Endodermal cell (in vitro differentiated cells): Measurements from ENCODE around the gene C14orf93. TPM values are rescaled to one million over a fixed set of nuclear protein-coding genes. Genes with fewer than 3 reads are reported as not detected.
"Not testable (repeated sequence)": the region's sequence is repeated elsewhere in the genome, so short reads cannot be mapped to it uniquely, and the experiment has no call there.

Experiments
- DNase-seq: peaks from one replicate; pipeline ENCODE4 v3.0.0-alpha.2; 2017
- H3K27ac ChIP-seq: 2 replicates; pipeline ENCODE4 v1.5.1; 2013; ENCODE audit warnings: mild to moderate bottlenecking, low read depth, low read length, moderate library complexity
- H3K27me3 ChIP-seq: 2 replicates; pipeline ENCODE4 v1.6.1; 2013; ENCODE audit warnings: mild to moderate bottlenecking, low read length, moderate library complexity; ENCODE audit not compliant: insufficient read depth, control insufficient read depth, poor library complexity, severe bottlenecking
- H3K36me3 ChIP-seq: 2 replicates; pipeline ENCODE4 v1.7.0; 2013; ENCODE audit warnings: mild to moderate bottlenecking, low read length, moderate library complexity; ENCODE audit not compliant: control insufficient read depth, insufficient read depth
- H3K4me1 ChIP-seq: one replicate; pipeline ENCODE4 v1.7.0; 2013; ENCODE audit warnings: low read length; ENCODE audit not compliant: control insufficient read depth, insufficient read depth
- H3K4me3 ChIP-seq: 2 replicates; pipeline ENCODE4 v1.5.1; 2013; ENCODE audit warnings: mild to moderate bottlenecking, low read length, moderate library complexity
- H3K9ac ChIP-seq: 2 replicates; pipeline ENCODE4 v1.6.1; 2013; ENCODE audit warnings: mild to moderate bottlenecking, low read length, moderate library complexity; ENCODE audit not compliant: poor library complexity, severe bottlenecking; ENCODE audit errors: extremely low read depth
- H3K9me3 ChIP-seq: 2 replicates; pipeline ENCODE4 v1.6.1; 2013; ENCODE audit warnings: mild to moderate bottlenecking, low read length, moderate library complexity; ENCODE audit not compliant: control insufficient read depth
- H3K27ac Mint-ChIP-seq: 2 replicates; pipeline ENCODE4 v1.8.0; 2020; ENCODE audit warnings: mixed read lengths
- H3K27me3 Mint-ChIP-seq: 2 replicates; pipeline ENCODE4 v1.8.0; 2021; ENCODE audit warnings: mild to moderate bottlenecking, mixed read lengths; ENCODE audit not compliant: insufficient read depth
- H3K36me3 Mint-ChIP-seq: 2 replicates; pipeline ENCODE4 v1.8.0; 2020; ENCODE audit warnings: low read depth, mixed read lengths
- H3K4me1 Mint-ChIP-seq: 2 replicates; pipeline ENCODE4 v1.8.0; 2020; ENCODE audit warnings: mixed read lengths
- H3K4me3 Mint-ChIP-seq: 2 replicates; pipeline ENCODE4 v1.8.0; 2020; ENCODE audit warnings: mild to moderate bottlenecking, moderate library complexity, mixed read lengths
- H3K9me3 Mint-ChIP-seq: 2 replicates; pipeline ENCODE4 v1.8.0; 2020; ENCODE audit warnings: mild to moderate bottlenecking, mixed read lengths
- WGBS, 2 experiments: methylation state at CpG; one replicate each; pipeline versions ENCODE4 v1.1.5 to v1.1.7; 2013; ENCODE audit warnings: missing lambda C conversion rate in 2 of 2, mixed read lengths in 1 of 2; ENCODE audit not compliant: insufficient coverage in 1 of 2, insufficient read length in 1 of 2; 5-methylcytosine and 5-hydroxymethylcytosine counted together
- total RNA-seq, 2 donors: library from RNA; stranded (reverse); fragmentation: NEBNext Ultra II Directional in 1 of 2; extraction: Animal tissue kit (Norgen Biotek cat#: 25700) in 1 of 2; gene quantifications; 2 replicates in 1 of 2; 3 replicates in 1 of 2; pipeline ENCODE4 v1.2.1, GENCODE V29; 2021
- TF ChIP-seq, protein P1 (sequence below): fragments of 200-600 bp; sonication (generic); conservative IDR thresholded peaks from 2 replicates; pipeline ENCODE4 v1.5.0; 2021; ENCODE audit warnings: antibody characterized with exemption, mild to moderate bottlenecking

C14orf93 gene
- total RNA-seq, 2 donors from 2014 or later, result 7.0 to 9.4 TPM

DNA sequence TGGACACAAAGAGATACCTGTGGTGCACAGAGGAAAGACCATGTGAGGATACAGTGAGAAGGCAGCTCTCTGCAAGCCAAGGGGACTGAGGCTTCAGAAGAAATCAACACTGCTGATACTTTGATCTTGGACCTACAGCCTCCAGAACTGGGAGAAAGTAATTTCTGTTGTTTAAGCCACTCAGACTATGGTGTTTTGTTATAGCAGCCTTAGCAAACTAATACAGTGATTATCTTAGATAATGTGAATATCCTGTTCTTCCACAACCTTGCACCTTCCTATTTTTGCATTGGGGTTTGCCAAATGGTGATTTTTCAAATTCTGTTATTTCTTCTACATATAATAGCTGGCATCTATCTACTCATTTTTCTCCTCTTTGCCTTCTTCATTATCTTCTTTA lies 8.2 kb upstream of the C14orf93 start:
- Histone ChIP-seq H3K27ac (no peak overlapping the region), H3K9ac (no peak overlapping the region), H3K4me1 (peaks cover 11% of the 10 kb centered on the region), H3K9me3 (no peaks in the 10 kb centered on the region), H3K27me3 (no peaks in the 10 kb centered on the region), H3K4me3 (no peak overlapping the region), H3K36me3 (no peaks in the 10 kb centered on the region)
- peaks cover 28% of the 10 kb centered on the region for H3K4me1 Mint-ChIP-seq
- no peak for DNase-seq
- no peaks in the 10 kb centered on the region for H3K36me3 Mint-ChIP-seq
- H3K27me3 Mint-ChIP-seq, result no peaks in the 10 kb centered on the region
- H3K4me3 Mint-ChIP-seq, result no peak overlapping the region
- TF ChIP-seq, protein P1, sequence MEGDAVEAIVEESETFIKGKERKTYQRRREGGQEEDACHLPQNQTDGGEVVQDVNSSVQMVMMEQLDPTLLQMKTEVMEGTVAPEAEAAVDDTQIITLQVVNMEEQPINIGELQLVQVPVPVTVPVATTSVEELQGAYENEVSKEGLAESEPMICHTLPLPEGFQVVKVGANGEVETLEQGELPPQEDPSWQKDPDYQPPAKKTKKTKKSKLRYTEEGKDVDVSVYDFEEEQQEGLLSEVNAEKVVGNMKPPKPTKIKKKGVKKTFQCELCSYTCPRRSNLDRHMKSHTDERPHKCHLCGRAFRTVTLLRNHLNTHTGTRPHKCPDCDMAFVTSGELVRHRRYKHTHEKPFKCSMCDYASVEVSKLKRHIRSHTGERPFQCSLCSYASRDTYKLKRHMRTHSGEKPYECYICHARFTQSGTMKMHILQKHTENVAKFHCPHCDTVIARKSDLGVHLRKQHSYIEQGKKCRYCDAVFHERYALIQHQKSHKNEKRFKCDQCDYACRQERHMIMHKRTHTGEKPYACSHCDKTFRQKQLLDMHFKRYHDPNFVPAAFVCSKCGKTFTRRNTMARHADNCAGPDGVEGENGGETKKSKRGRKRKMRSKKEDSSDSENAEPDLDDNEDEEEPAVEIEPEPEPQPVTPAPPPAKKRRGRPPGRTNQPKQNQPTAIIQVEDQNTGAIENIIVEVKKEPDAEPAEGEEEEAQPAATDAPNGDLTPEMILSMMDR, result no peak
- no peaks in the 10 kb centered on the region for H3K9me3 Mint-ChIP-seq
- H3K27ac Mint-ChIP-seq, result no peak overlapping the region

DNA sequence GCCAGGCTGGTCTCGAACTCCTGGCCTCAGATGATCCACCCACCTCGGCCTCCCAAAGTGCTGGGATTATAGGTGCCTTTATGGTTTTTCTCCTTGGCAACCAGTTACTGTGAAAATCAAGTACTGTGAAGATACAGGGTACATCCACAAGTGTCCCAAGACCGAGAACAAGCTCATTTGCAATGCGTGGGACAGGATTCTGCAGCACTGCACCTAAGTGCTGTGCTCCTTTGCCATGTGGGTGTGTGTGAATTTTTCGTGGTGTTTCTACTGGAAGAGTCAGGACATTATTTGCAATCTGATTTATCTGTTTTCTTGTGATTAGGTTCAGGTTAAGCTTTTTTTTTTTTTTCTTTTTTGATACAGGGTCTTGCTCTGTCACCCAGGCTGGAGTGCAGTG lies 7.1 kb upstream of the C14orf93 start:
- Histone ChIP-seq H3K9ac (no peak overlapping the region), H3K4me3 (no peak overlapping the region), H3K4me1 (peaks cover 7% of the 10 kb centered on the region), H3K9me3 (no peaks in the 10 kb centered on the region), H3K36me3 (no peaks in the 10 kb centered on the region), H3K27ac (no peak overlapping the region), H3K27me3 (no peaks in the 10 kb centered on the region)
- Mint-ChIP-seq H3K4me1 (peaks cover 21% of the 10 kb centered on the region), H3K36me3 (no peaks in the 10 kb centered on the region), H3K4me3 (no peak overlapping the region), H3K27me3 (no peaks in the 10 kb centered on the region), H3K9me3 (no peaks in the 10 kb centered on the region), H3K27ac (no peak overlapping the region)
- TF ChIP-seq, protein P1, result no peak
- WGBS, 2 experiments, result 88% methylated on average over 4 to 5 of the region's 5 CpGs
- no peak for DNase-seq

DNA sequence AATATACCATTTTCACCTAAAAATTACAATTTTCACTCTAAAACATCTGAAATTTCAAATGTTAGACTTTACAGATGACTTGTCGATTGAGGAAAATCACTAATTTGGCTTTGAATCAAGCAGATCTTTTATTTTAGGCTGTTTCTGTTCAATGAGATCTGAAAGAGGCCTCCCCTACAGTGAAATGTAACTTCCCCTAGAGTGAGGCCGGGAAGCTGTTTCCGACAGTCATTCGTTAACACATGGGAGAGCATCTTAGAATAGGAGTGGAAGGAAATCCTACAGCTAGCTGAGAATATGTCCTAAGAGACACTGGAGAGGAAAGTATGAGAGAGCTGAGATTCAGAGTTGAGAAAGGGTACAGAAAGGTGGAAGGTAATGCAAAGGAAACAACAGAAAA lies 5.7 kb upstream of the C14orf93 start:
- Mint-ChIP-seq H3K36me3 (no peaks in the 10 kb centered on the region), H3K27ac (no peak overlapping the region), H3K4me3 (no peak overlapping the region), H3K27me3 (no peaks in the 10 kb centered on the region), H3K4me1 (peaks cover 6% of the 10 kb centered on the region), H3K9me3 (no peaks in the 10 kb centered on the region)
- no peak overlapping the region for H3K9ac ChIP-seq
- TF ChIP-seq, protein P1, result no peak
- H3K27ac ChIP-seq, result no peak overlapping the region
- 88 to 100% methylated on average over 3 to 4 of the region's 4 CpGs for WGBS, 2 experiments
- H3K4me3 ChIP-seq, result no peak overlapping the region
- H3K27me3 ChIP-seq, result no peaks in the 10 kb centered on the region
- H3K36me3 ChIP-seq, result no peaks in the 10 kb centered on the region
- H3K4me1 ChIP-seq, result no peaks in the 10 kb centered on the region
- H3K9me3 ChIP-seq, result no peaks in the 10 kb centered on the region
- DNase-seq, result no peak

DNA sequence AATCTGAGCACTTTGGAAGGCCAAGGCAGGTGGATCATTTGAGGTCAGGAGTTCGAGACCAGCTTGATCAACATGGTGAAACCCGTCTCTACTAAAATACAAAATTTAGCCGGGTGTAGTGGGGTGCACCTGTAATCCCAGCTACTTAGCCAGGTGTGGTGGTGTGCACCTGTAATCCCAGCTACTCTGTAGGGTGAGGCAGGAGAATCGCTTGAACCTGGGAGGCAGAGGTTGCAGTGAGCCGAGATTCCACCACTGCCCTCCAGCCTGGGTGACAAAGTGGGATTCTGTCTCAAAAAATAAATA lies 3.8 kb upstream of the C14orf93 start:
- not testable (repeated sequence) for H3K4me1 Mint-ChIP-seq, H3K4me3 ChIP-seq, H3K36me3 Mint-ChIP-seq, DNase-seq, H3K36me3 ChIP-seq, H3K27me3 ChIP-seq, H3K4me1 ChIP-seq, H3K9ac ChIP-seq, H3K27ac ChIP-seq, H3K9me3 ChIP-seq, H3K27ac Mint-ChIP-seq, H3K9me3 Mint-ChIP-seq, H3K27me3 Mint-ChIP-seq, H3K4me3 Mint-ChIP-seq
- 82 to 98% methylated on average over 3 to 4 of the region's 5 CpGs for WGBS, 2 experiments
